ENCODE data around the gene CCDC80.
"Not testable (repeated sequence)": the region's sequence is repeated elsewhere in the genome, so short reads cannot be mapped to it uniquely, and the experiment has no call there.

Gene CCDC80

GRCh38 chr3:112640930-112641801, at the start of gene CCDC80:
Gene CCDC80 (minus strand): TSS chr3:112641143. CDS start chr3:112639905, 1,238 bp downstream.
- no peak for DNase-seq (ENCODE audit: low read depth in 2 of 3, low spot score in 1 of 3)

DNA sequence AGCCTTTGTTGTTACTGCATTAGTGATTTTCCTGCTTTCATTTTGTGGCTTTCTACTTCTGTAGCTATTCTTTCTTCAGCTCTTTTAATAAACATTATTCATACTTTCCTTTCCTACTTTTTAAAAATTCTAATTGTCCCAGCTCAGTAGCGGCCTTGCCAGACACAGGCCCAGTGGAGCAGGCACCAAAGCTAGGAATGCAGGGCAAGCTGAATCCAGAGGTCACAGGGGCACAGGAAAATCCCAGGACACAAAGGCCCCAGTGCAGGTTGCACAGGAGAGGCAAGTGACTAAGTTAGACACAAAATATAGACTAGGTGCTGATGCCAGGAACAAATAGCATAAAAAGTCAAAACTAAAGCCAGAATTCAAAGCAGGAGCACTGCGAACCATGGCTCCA, 49.0 kb upstream of the CCDC80 start:
- no peak for DNase-seq (ENCODE audit: low read depth in 2 of 3, low spot score in 1 of 3)

- DNase-seq (ENCODE audit: low read depth in 2 of 3, low spot score in 1 of 3): no peak
These were observed 48.4 kb upstream of the CCDC80 start for GRCh38 chr3:112689385-112689784.

GRCh38 chr3:112688819-112689218, 47.9 kb upstream of the CCDC80 start:
- DNase-seq (ENCODE audit: low read depth in 2 of 3, low spot score in 1 of 3): no peak

GRCh38 chr3:112688085-112688769, 47.3 kb upstream of the CCDC80 start:
- DNase-seq (ENCODE audit: low read depth in 2 of 3, low spot score in 1 of 3): no peak

DNA sequence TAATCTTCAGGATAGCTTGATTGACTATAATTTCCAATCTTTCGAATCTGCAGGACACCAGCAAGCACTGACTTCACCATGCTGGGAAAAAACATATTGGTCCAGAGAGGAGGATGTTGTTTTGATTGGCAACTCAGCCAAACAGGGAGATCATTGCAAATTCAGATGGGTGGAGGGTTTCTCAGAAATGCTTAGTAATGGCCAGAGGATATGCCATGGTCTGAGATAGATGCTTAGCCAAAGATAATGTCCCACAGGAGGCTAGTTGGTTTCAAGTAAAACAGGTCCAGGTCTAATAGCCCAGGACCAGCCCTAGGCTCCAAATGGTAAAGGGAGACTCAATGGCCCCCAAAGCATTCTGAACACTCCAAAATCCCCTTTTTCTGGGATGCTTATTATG, 46.7 kb upstream of the CCDC80 start:
- no peak for DNase-seq (ENCODE audit: low read depth in 2 of 3, low spot score in 1 of 3)

- DNase-seq (ENCODE audit: low read depth in 2 of 3, low spot score in 1 of 3): no peak
These were observed 46.3 kb upstream of the CCDC80 start for GRCh38 chr3:112687211-112687610.

- no peak for DNase-seq (ENCODE audit: low read depth in 2 of 3, low spot score in 1 of 3)
These were observed 45.2 kb upstream of the CCDC80 start for GRCh38 chr3:112685956-112686799.

- no peak for DNase-seq (ENCODE audit: low read depth in 2 of 3, low spot score in 1 of 3)
These were observed 44.5 kb upstream of the CCDC80 start for GRCh38 chr3:112685420-112685819.

- DNase-seq (ENCODE audit: low read depth in 2 of 3, low spot score in 1 of 3): no peak
These were observed 41.4 kb upstream of the CCDC80 start for GRCh38 chr3:112682361-112682760.

DNA sequence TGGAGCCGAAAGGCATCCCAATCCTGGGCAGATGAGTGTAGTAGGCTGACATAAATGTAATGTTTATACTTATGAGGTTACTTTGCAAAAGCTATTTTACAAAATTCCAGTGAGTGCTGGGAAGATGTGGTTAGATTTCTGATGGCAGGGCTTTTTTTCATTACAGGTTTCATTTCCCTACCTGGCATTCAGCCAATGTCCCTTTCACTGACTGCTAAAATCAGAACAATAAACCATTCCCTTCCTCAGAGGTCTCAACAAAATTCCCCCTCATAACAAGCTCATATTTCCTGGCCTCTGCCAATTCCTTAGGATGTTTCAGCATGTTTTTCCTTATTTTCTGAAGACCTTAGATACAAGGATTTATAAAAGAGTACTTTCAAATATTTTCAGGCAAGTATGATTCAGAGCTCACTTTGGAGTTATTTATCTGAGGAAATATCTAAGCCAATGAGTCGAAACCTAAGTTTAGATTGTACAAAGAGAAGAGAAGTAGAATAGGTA, 40.9 kb upstream of the CCDC80 start:
- no peak for DNase-seq (ENCODE audit: low read depth in 2 of 3, low spot score in 1 of 3)

- DNase-seq (ENCODE audit: low read depth in 2 of 3, low spot score in 1 of 3): peak; percentile 80 to 86 (median 81)
These were observed 35.8 kb upstream of the CCDC80 start for GRCh38 chr3:112676659-112677234.

DNA sequence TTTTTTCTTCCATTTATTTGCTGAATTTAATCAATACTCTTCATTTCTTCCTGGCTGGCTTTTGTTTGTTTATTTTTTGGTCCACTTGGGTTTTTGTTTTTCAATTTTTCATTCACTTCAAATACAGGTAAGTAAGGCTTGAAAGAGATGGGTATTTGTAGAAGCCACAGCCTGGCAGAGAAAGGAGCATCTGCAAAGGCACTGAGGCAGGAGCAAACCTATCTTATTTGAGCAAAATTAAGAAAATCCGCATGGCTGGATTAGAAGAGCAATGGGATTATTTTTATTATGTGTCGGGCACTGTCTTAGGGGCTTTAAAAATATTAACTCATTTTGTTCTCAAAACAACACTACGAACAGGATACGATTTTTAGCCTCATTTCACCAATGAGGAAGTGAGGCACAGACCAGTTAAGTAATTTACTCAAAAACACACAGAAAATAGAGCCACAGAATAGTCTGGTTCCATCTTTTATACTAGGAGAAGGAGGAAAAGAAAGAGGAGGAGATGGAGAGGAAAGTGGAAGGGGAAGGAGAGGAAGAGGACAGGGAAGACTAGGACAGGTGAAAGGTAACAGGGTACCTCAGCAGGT, 35.1 kb upstream of the CCDC80 start:
- DNase-seq (ENCODE audit: low read depth in 2 of 3, low spot score in 1 of 3): no peak

DNA sequence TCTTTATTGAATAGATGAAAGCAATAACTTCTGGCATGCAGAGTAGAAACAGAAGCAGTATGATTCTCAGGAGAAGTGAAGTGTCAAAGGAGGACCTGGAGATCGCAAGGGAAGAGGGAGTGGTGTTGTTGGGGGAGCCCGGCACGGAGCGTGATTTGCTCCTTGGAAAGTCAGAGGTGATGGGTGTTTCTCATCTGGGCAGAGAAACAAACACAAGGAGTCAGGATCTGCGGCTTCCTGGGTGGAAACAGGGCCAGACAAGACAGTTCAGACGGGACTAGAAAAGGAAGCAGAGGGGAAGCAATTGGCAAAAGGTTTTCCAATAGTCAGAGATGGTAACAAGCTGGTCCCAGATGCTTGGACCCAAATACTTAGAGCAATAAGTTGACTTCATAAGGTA, 34.4 kb upstream of the CCDC80 start:
- no peak for DNase-seq (ENCODE audit: low read depth in 2 of 3, low spot score in 1 of 3)

- no peak for DNase-seq (ENCODE audit: low read depth in 2 of 3, low spot score in 1 of 3)
These were observed 32.0 kb upstream of the CCDC80 start for GRCh38 chr3:112672716-112673541.

- DNase-seq (ENCODE audit: low read depth in 2 of 3, low spot score in 1 of 3): no peak
These were observed 31.2 kb upstream of the CCDC80 start for GRCh38 chr3:112671930-112672715.

GRCh38 chr3:112670824-112671223, 29.9 kb upstream of the CCDC80 start:
- DNase-seq (ENCODE audit: low read depth in 2 of 3, low spot score in 1 of 3): no peak

GRCh38 chr3:112667599-112667998, 26.7 kb upstream of the CCDC80 start:
- DNase-seq (ENCODE audit: low read depth in 2 of 3, low spot score in 1 of 3): no peak

- not testable (repeated sequence) for DNase-seq (ENCODE audit: low read depth in 2 of 3, low spot score in 1 of 3)
These were observed 24.1 kb upstream of the CCDC80 start for GRCh38 chr3:112665009-112665408.

Measured in stimulated activated CD4-positive, alpha-beta T cell treated with anti-CD3 and anti-CD28 coated beads, Interleukin-12 subunit alpha, Interleukin-12 subunit beta, amount 100 ng/mL, for 48 hours (primary cell).